Nephron (organoid): ENCODE data around the gene MBD5.

Experiments
- H3K27ac Mint-ChIP-seq, 3 experiments: 2 replicates each; pipeline ENCODE4 v1.8.0; 2020; ENCODE audit warnings: mixed read lengths in 3 of 3, mild to moderate bottlenecking in 2 of 3, moderate library complexity in 1 of 3
- H3K27me3 Mint-ChIP-seq: 2 replicates; pipeline ENCODE4 v1.8.0; 2021; ENCODE audit warnings: low read depth, mild to moderate bottlenecking, moderate library complexity, mixed read lengths
- H3K36me3 Mint-ChIP-seq: 2 replicates; pipeline ENCODE4 v1.8.0; 2020; ENCODE audit warnings: low read depth, mixed read lengths
- H3K4me1 Mint-ChIP-seq: 2 replicates; pipeline ENCODE4 v1.8.0; 2020; ENCODE audit warnings: mixed read lengths
- H3K4me3 Mint-ChIP-seq, 3 experiments: 2 replicates each; pipeline ENCODE4 v1.8.0; 2020; ENCODE audit warnings: mild to moderate bottlenecking in 3 of 3, mixed read lengths in 3 of 3, moderate library complexity in 2 of 3
- H3K9me3 Mint-ChIP-seq: 2 replicates; pipeline ENCODE4 v1.8.0; 2020; ENCODE audit warnings: mixed read lengths
- CTCF ChIP-seq, 3 experiments: fragments of 200-600 bp; sonication (generic); IDR thresholded peaks; one replicate each; pipeline ENCODE4 v1.5.0; 2021; ENCODE audit warnings: antibody characterized with exemption in 3 of 3; ENCODE audit not compliant: unreplicated experiment in 3 of 3

MBD5 gene

GRCh38 chr2:148184976-148185375, 164.1 kb downstream of the MBD5 start:
- Mint-ChIP-seq H3K36me3 (peaks cover 70% of the 10 kb centered on the region), H3K9me3 (peaks cover 16% of the 10 kb centered on the region), H3K4me1 (no peaks in the 10 kb centered on the region), H3K27ac (no peak overlapping the region), H3K4me3 (no peak overlapping the region), H3K27me3 (no peaks in the 10 kb centered on the region)
- no peak for TF ChIP-seq CTCF (IDR thresholded peaks at IDR 0.05; ENCODE audit: unreplicated experiment in 3 of 3)

DNA sequence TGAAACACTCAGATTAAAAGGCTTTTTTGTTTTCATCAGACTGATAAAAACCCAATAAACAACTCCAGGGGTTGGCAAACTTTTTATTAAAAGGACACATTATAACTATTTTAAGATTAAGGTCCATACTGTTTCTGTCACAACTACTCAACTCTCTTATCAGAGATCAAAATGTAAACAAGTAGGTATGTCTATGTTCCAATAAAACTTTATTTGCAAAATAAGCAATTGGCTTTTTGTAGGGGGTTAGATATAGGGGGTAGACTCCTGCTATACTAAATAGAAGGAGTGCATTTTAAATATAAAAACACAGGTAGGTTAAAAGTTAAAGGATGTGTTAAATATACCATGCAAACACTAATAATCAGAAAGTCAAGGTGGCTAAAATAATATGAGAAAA, 174.0 kb downstream of the MBD5 start:
- Mint-ChIP-seq H3K4me3 (no peak overlapping the region), H3K36me3 (peaks cover 6% of the 10 kb centered on the region), H3K27me3 (no peaks in the 10 kb centered on the region), H3K27ac (no peak overlapping the region), H3K9me3 (no peaks in the 10 kb centered on the region), H3K4me1 (no peaks in the 10 kb centered on the region)
- TF ChIP-seq CTCF (IDR thresholded peaks at IDR 0.05; ENCODE audit: unreplicated experiment in 3 of 3) = no peak

DNA sequence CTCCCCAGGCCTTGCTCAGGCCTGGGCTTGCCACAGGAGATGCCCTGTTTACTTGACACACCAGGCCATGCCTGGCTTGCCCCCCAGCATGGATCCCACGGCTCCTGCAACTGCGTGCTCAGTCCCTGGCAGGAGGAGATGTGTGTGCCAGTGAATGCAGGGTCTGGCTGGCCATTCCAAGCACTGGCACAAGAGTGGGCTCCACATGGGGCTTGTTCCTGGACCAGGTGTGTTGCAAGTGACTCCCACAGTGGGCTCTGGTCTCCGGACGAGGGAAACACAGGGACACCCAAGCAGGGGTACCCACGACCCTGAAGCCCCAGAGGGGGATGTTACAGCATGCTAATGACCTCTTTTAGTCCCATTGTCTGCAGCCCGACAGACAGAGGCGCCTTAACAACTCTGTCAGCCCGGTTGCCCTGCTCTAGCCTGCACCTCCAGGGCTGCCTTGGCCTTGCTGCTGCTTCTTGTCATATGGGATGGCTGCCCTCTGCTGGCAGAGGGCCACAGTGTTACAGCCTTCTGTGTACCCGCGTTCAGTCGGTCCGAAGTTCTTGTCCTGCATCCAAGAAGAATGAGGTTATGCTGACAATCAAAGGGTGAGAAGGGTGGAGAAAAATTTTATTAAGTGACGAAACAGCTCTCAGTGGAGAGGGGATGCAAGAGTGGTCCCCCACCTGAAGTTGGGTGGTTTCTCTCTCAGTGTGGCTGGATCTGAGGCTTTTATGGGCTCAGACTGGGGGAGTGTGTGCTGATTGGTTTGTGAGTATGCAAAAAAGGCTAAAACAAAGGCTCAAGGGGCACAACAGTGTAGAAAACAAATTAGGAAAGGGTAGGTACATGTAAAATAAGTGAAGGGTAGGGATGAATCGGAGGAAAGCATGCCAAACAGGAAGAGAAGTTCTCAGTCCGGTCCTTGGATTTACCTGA, 180.4 kb downstream of the MBD5 start:
- no peaks in the 10 kb centered on the region for H3K9me3 Mint-ChIP-seq
- peaks cover 13% of the 10 kb centered on the region for H3K36me3 Mint-ChIP-seq
- H3K27me3 Mint-ChIP-seq = no peaks in the 10 kb centered on the region
- H3K4me1 Mint-ChIP-seq = no peaks in the 10 kb centered on the region
- no peak overlapping the region for H3K4me3 Mint-ChIP-seq
- TF ChIP-seq CTCF (IDR thresholded peaks at IDR 0.05; ENCODE audit: unreplicated experiment in 3 of 3) = peak; percentile 10 to 46 (median 26)
- H3K27ac Mint-ChIP-seq = no peak overlapping the region

DNA sequence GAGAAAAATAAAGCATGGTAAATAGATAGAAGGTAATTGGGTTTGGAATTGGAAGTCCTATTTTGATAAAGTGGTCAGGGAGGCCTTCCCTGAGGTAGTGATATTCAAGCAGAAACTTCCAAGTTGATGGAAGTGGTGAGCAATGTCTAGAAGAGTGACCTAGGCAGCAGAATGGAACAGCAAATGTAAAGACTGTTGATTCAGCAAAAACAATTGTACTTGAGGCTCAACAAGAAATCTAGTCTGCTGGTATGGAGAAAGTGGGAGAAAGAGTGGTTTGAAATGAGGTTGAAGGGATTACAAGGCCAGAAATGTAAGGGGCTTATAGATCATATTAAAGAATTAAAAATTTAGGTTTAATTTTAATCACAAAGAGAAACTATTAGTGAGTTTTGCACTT, 181.3 kb downstream of the MBD5 start:
- TF ChIP-seq CTCF (IDR thresholded peaks at IDR 0.05; ENCODE audit: unreplicated experiment in 3 of 3) = no peak
- Mint-ChIP-seq H3K27ac (no peak overlapping the region), H3K36me3 (peaks cover 17% of the 10 kb centered on the region), H3K27me3 (no peaks in the 10 kb centered on the region), H3K9me3 (no peaks in the 10 kb centered on the region), H3K4me1 (no peaks in the 10 kb centered on the region), H3K4me3 (no peak overlapping the region)

- Mint-ChIP-seq H3K4me1 (no peaks in the 10 kb centered on the region), H3K4me3 (no peak overlapping the region), H3K27ac (peak overlapping the region in 1 of 3 experiments; percentile 86), H3K9me3 (no peaks in the 10 kb centered on the region), H3K27me3 (no peaks in the 10 kb centered on the region), H3K36me3 (peaks cover 17% of the 10 kb centered on the region)
- no peak for TF ChIP-seq CTCF (IDR thresholded peaks at IDR 0.05; ENCODE audit: unreplicated experiment in 3 of 3)
Observed at GRCh38 chr2:148207111-148207510, 186.2 kb downstream of the MBD5 start.

GRCh38 chr2:148209603-148210002, 188.7 kb downstream of the MBD5 start:
- TF ChIP-seq CTCF (IDR thresholded peaks at IDR 0.05; ENCODE audit: unreplicated experiment in 3 of 3) = no peak
- Mint-ChIP-seq H3K27me3 (no peaks in the 10 kb centered on the region), H3K27ac (no peak overlapping the region), H3K36me3 (peaks cover 12% of the 10 kb centered on the region), H3K4me3 (no peak overlapping the region), H3K9me3 (no peaks in the 10 kb centered on the region), H3K4me1 (no peaks in the 10 kb centered on the region)
